ENCODE data around the gene NHLH2. TPM values are rescaled to one million over a fixed set of nuclear protein-coding genes. Genes with fewer than 3 reads are reported as not detected.

NHLH2 gene
- not detected in 2 replicates for total RNA-seq (2014; rRNA removed; shearing (Covaris generic))
- polyA plus RNA-seq (2015; cell fraction: cytosol; rRNA removed): not detected in 2 replicates
- polyA plus RNA-seq (2015; cell fraction: nucleus; rRNA removed): not detected in 2 replicates

DNA sequence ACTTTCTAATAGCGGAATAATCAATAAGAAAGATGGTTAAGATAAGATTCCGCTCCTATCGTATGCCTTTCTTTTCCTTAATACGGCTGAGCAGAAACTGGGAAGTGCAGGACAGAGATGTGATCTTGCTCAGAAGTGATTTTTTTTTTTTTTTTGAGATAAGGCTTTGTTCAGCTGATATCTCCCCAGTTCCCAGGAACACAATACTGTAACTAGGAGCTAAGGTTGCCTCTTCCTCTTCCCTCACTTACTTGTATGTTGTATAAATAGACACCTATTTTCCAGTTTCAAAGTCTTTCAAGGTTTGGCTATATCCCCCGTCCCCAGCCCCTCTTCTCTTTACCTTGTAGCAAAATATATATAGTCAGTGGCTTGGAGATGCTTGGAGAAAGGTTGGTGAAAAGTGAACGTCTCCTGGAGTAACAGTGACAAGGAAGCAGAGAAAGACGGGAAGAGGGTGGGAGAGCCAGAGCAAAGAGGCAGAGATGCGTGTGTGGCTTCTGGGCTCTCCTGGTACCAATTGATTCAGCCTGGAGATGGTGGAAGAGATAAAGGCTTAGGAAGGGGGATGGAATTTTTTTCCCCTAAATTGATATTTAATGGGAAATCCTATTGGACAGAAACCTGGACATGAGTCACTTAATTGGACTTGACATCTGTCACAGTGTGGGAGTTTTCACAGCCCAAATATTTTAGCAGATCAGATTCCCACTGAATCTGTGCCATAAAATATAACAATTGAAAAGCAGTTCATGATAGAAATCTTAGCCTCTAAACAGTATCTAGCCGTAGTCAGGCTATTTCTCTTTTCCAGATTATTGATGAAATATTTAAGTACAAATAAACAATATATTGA, at the start of gene NHLH2:
Gene NHLH2 (minus strand): TSS at position 522 of the 856 bp plus-strand sequence. CDS start 2,754 bp downstream, outside the sequence.
- no peak for DNase-seq (ENCODE audit: low read depth, low spot score)
- in situ Hi-C loops (cut with HindIII; ENCODE audit: low pct_unique_long_range_greater_than_20kb, low sequenced_read_pairs): no loop called here

DNA sequence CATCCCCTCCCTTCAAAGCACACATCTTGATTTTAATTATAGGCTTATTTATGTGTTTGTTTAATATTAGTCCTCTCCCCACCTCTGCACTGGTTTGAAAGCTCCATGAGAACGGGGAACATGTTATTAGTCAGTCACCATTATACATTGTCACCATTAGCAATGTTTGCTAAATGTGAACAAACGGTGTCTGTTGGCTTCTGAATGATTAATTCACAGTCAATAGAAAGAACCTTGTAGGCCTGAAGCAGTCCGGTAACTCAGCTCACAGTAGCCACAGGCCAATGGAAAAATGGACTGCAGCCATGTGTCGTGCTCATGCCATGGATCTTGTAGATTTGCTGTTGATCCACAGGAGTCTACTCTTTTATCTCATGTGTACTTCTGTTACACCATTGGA, 49.7 kb upstream of the NHLH2 start:
- in situ Hi-C loops (cut with HindIII; ENCODE audit: low pct_unique_long_range_greater_than_20kb, low sequenced_read_pairs): no loop called here

DNA sequence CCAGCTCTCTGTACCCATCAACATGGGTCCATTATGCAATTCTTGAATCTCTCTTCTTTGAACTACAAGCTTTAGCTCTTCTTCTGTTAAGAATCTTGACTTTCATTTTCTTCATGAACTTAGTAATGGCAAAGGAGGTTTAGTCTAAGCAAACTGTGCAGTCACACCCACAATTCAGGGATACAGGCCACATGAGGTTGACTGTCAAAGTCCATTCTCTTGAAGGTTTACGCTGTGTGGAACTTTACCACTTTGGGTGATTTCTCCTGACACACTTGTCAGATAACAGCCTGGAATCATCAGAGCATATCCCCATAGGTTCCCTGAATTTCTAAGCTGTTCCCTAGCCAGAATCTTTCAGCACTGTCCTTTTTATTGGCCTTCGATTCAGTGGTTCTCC, 48.0 kb upstream of the NHLH2 start:
- no peak for DNase-seq (ENCODE audit: low read depth, low spot score)
- in situ Hi-C loops (cut with HindIII; ENCODE audit: low pct_unique_long_range_greater_than_20kb, low sequenced_read_pairs): no loop called here

More for the DNA sequence above, 49.7 kb upstream of the NHLH2 start:
- no peak for DNase-seq (ENCODE audit: low read depth, low spot score)

GRCh38 chr1:115882913-115883902, 42.3 kb upstream of the NHLH2 start:
- no peak for DNase-seq (ENCODE audit: low read depth, low spot score)
- in situ Hi-C loops (cut with HindIII; ENCODE audit: low pct_unique_long_range_greater_than_20kb, low sequenced_read_pairs): no loop called here

DNA sequence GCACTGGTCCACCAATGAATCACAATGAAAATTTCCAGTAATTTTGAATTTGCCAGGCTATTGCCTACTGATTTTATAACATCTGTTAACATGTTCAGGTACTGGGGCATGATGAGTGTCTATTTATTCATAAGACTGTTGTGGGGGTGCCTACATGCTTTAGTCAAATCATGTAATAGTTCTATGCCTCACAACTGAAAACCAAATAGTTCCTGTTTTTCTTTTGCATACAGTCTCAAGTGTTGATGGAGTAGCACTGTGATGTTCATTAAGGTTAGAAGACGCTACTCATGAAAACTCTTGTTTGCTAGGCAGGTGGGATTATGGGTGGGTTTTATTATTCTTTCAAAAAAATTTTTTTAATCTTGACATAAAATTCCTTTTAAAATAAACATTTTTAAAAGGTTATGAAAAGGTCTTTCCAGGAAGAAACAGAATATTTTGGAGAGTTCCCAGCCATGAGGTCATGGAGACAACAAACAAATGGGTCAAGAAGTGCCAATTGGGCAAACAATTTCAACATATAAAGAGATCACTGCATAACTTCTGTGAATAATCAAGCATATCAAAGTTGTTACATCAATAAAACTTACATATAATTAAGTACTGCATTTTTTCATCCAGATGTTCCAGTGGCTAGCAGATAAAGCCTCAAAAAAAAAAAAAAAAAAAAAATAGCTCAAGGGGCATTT, 40.2 kb upstream of the NHLH2 start:
- DNase-seq (ENCODE audit: low read depth, low spot score): no peak
- in situ Hi-C loops (cut with HindIII; ENCODE audit: low pct_unique_long_range_greater_than_20kb, low sequenced_read_pairs): no loop called here

GRCh38 chr1:115879977-115880376, 39.1 kb upstream of the NHLH2 start:
- in situ Hi-C loops (cut with HindIII; ENCODE audit: low pct_unique_long_range_greater_than_20kb, low sequenced_read_pairs): no loop called here

GRCh38 chr1:115877511-115877910, 36.6 kb upstream of the NHLH2 start:
- no peak for DNase-seq (ENCODE audit: low read depth, low spot score)
- in situ Hi-C loops (cut with HindIII; ENCODE audit: low pct_unique_long_range_greater_than_20kb, low sequenced_read_pairs): no loop called here

More at GRCh38 chr1:115879977-115880376, 39.1 kb upstream of the NHLH2 start:
- DNase-seq (ENCODE audit: low read depth, low spot score): peak; percentile 14

DNA sequence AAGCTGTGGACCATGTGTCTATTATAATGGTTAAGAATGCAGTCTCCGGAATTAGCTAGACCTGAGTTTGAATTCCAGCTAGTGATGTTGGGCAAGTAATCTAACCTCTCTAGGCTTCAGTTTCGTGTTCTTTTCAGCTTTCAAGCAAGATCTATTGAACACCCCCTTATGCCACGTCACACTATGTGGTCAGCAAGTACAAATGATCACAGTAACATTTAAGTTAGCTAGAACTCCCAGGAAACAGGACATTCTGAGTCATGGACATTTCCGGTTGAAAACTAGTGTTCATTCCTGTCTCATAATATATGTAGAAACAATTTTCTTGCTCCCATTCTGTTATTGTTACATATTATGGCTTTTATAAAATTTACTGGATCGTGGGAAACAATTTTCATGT, 34.0 kb upstream of the NHLH2 start:
- no peak for DNase-seq (ENCODE audit: low read depth, low spot score)
- in situ Hi-C loops (cut with HindIII; ENCODE audit: low pct_unique_long_range_greater_than_20kb, low sequenced_read_pairs): no loop called here

DNA sequence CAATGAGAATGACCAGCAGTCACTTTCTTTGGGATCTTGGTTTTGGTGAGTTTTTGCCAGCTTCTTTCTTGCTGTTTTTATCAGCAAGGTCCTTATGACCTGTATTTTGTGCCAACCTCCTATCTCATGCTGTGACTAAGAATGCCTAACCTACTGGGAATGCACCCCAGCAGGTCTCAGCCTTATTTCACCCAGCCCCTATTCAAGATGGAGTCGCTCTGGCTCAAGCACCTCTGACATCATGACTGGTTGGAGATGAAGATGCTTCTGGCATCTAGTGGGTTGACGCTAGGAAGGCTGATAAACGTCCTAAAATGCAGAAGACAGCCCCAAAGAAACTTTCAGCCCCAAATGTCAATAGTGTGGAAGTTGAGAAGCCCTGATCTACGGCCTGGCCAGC, 33.6 kb upstream of the NHLH2 start:
- in situ Hi-C loops (cut with HindIII; ENCODE audit: low pct_unique_long_range_greater_than_20kb, low sequenced_read_pairs): no loop called here
- no peak for DNase-seq (ENCODE audit: low read depth, low spot score)

DNA sequence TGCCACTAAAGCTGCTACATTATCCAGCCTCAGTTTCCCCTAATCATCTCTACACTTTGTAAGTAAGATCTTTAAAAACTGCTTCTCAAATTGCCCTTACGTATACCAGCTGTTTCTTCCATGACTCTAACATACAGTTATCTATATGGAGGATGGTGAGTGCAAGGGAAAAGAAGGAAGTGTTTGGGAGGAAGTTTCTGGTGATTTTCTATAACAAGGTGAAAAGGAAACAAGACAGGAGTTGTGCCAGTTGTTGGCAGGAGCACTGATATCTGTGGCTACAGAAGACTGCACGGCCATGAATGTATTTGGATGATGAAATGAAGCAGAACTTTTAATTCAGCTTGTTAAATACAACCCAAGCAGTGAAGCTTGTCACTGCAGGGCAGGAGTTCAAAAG, 32.3 kb upstream of the NHLH2 start:
- no peak for DNase-seq (ENCODE audit: low read depth, low spot score)
- in situ Hi-C loops (cut with HindIII; ENCODE audit: low pct_unique_long_range_greater_than_20kb, low sequenced_read_pairs): no loop called here

GRCh38 chr1:115869064-115869463, 28.1 kb upstream of the NHLH2 start:
- in situ Hi-C loops (cut with HindIII; ENCODE audit: low pct_unique_long_range_greater_than_20kb, low sequenced_read_pairs): no loop called here
- no peak for DNase-seq (ENCODE audit: low read depth, low spot score)

- DNase-seq (ENCODE audit: low read depth, low spot score): no peak
- in situ Hi-C loops (cut with HindIII; ENCODE audit: low pct_unique_long_range_greater_than_20kb, low sequenced_read_pairs): no loop called here
These were observed 26.3 kb upstream of the NHLH2 start for GRCh38 chr1:115867216-115867615.

- peak; percentile 11 for DNase-seq (ENCODE audit: low read depth, low spot score)
- in situ Hi-C loops (cut with HindIII; ENCODE audit: low pct_unique_long_range_greater_than_20kb, low sequenced_read_pairs): no loop called here
These were observed 24.9 kb upstream of the NHLH2 start for GRCh38 chr1:115865704-115866380.

DNA sequence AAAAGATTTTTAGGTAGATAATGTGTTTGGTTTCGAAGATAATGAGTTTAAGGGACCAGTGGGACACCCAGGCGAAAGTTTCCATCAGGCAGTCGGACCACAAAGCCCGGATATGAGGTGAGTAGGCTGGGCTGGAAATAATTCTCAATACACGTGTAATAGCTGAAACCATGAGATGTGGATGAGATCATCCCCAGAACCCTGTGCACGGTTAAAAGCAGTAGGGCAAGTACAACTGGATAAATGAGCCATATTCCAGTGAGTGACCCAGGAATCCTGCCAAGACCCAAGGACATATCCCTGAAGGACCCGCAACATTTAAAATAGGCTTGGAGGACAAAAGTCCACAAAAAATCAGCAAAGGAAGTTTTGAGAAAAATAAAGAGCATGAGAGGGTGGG, 21.5 kb upstream of the NHLH2 start:
- DNase-seq (ENCODE audit: low read depth, low spot score): no peak
- in situ Hi-C loops (cut with HindIII; ENCODE audit: low pct_unique_long_range_greater_than_20kb, low sequenced_read_pairs): no loop called here

DNA sequence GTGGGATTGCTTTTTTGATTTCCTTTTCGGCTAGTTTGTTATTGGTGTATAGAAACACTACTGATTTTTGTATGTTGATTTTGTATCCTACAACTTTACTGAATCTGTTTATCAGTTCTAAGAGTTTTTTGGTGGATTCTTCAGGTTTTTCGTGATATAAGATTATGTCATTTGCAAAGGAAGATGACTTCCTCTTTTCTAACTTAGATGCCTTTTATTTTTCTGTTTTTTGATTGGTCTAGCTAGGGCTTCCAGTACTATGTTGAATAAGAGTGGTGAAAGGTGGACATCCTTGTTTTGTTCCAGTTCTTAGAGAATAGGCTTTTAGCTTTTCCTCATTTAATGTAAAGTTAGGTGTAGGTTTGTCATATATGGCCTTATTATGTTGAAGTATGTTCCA, 13.1 kb upstream of the NHLH2 start:
- no peak for DNase-seq (ENCODE audit: low read depth, low spot score)
- in situ Hi-C loops (cut with HindIII; ENCODE audit: low pct_unique_long_range_greater_than_20kb, low sequenced_read_pairs): no loop called here

DNA sequence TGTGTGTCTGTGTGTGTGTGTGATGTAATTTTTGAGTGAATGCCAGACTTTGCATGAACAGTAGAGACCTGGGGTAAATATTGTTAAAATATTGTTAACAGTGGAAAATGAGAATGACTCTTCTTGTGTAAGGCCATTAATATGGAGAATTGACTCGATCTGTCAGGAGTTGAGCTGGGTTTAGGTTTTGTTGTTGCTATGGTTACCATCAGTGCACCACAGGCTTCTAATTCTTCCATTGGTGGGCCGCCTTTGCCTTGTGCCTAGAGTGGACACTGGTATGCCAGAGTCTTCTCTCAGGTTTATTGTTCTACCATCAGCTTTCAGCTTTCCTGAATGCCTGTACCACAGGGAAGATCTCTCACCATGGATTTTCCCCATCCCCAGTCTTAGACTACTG, 10.0 kb upstream of the NHLH2 start:
- in situ Hi-C loops (cut with HindIII; ENCODE audit: low pct_unique_long_range_greater_than_20kb, low sequenced_read_pairs): no loop called here
- DNase-seq (ENCODE audit: low read depth, low spot score): no peak

GRCh38 chr1:115847787-115848186, 6.9 kb upstream of the NHLH2 start:
- DNase-seq (ENCODE audit: low read depth, low spot score): no peak

More at GRCh38 chr1:115847787-115848186, 6.9 kb upstream of the NHLH2 start:
- in situ Hi-C loops (cut with HindIII; ENCODE audit: low pct_unique_long_range_greater_than_20kb, low sequenced_read_pairs): no loop called here

Data from SK-MEL-5 (cell line).